HG03469 (cell line): Measurements from ENCODE around the gene CACNG4.

Experiments used
- ATAC-seq: cut with Tn5 transposase; IDR thresholded peaks from one replicate; pipeline ENCODE4 v1.9.1; 2021; ENCODE audit warnings: mild to moderate bottlenecking, moderate library complexity, moderate number of reproducible peaks; ENCODE audit not compliant: unreplicated experiment

The CACNG4 gene

GRCh38 chr17:66983414-66984021 lies 19.0 kb downstream of the CACNG4 start:
- no peak for ATAC-seq

GRCh38 chr17:66984730-66985129 lies 20.2 kb downstream of the CACNG4 start:
- ATAC-seq, result no peak

GRCh38 chr17:66985338-66986237 lies 21.1 kb downstream of the CACNG4 start:
- ATAC-seq, result no peak

- no peak for ATAC-seq
These were observed 22.2 kb downstream of the CACNG4 start for GRCh38 chr17:66986659-66987058.

- no peak for ATAC-seq
These were observed 22.6 kb downstream of the CACNG4 start for GRCh38 chr17:66987059-66987616.

- no peak for ATAC-seq
These were observed 23.7 kb downstream of the CACNG4 start for GRCh38 chr17:66988069-66988798.

GRCh38 chr17:66989076-66989475 lies 24.6 kb downstream of the CACNG4 start:
- no peak for ATAC-seq

- ATAC-seq, result no peak
These were observed 25.1 kb downstream of the CACNG4 start for GRCh38 chr17:66989579-66989978.

GRCh38 chr17:66990047-66990446 lies 25.5 kb downstream of the CACNG4 start:
- ATAC-seq, result no peak

GRCh38 chr17:66992911-66993442 lies 28.5 kb downstream of the CACNG4 start:
- ATAC-seq, result no peak

- ATAC-seq, result no peak
These were observed 29.9 kb downstream of the CACNG4 start for GRCh38 chr17:66994361-66994760.

GRCh38 chr17:66994930-66995535 lies 30.5 kb downstream of the CACNG4 start:
- no peak for ATAC-seq

GRCh38 chr17:66995944-66996343 lies 31.4 kb downstream of the CACNG4 start:
- ATAC-seq, result no peak

- ATAC-seq, result no peak
These were observed 32.4 kb downstream of the CACNG4 start for GRCh38 chr17:66996926-66997325.

GRCh38 chr17:67003231-67003630 lies 38.7 kb downstream of the CACNG4 start:
- ATAC-seq, result no peak

GRCh38 chr17:67004181-67004580 lies 39.7 kb downstream of the CACNG4 start:
- no peak for ATAC-seq

GRCh38 chr17:67007266-67007665 lies 42.8 kb downstream of the CACNG4 start:
- no peak for ATAC-seq

GRCh38 chr17:67008101-67008500 lies 43.6 kb downstream of the CACNG4 start:
- no peak for ATAC-seq

- ATAC-seq, result no peak
These were observed 47.1 kb downstream of the CACNG4 start for GRCh38 chr17:67011527-67012175.

- ATAC-seq, result no peak
These were observed 49.4 kb downstream of the CACNG4 start for GRCh38 chr17:67013891-67014290.
